SH-SY5Y (cell line): Measurements from ENCODE around the gene IL34.

Source experiments
- GATA2 ChIP-seq: IDR thresholded peaks from 2 replicates; pipeline ENCODE4 v1.6.1; 2011; ENCODE audit warnings: mild to moderate bottlenecking, low read depth, low read length
- GATA3 ChIP-seq: IDR thresholded peaks from 2 replicates; pipeline ENCODE4 v1.6.1; 2011; ENCODE audit warnings: low read depth, mild to moderate bottlenecking, low read length, moderate library complexity

Gene IL34

DNA sequence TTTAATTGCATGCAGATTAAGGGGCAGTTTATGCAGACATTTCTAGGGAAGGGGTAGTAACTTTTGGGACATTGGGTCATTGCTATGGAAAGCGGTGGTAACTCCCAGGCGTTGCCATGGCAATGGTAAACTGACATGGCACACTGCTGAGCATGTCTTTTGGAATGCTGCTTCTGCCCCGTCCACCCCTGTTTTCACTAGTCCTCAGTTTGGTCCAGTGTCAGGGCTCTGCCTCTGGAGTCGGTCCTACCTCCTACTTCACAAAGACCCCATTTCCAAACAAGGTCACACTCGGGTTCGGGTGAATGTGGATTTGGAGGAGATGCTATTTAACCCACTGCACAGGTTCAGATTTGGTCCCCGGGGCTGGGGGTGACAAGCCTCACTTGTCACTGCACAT is 2.9 kb downstream of the IL34 start:
- no peak for TF ChIP-seq GATA2
- no peak for TF ChIP-seq GATA3

DNA sequence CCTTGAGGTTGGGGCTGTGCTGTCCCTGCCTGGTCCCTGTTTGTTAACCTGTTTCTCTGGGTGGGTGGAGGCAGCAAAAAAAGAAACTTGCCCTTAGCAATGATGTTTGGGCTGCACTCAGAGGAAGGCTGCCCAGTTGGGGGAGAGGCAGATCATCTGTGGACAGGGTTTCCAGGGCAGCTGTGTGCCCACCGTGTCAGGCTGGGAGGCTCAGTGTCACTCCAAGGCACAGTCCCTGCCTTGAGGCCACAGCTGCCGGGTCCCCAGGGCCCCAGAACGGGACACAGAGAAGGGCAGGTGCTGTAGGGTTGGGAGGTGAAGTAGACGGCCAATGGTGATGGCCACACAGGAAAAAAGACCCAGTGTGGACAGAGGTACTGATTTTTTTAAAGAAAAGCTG is 3.9 kb downstream of the IL34 start:
- TF ChIP-seq GATA3 (no peak), GATA2 (no peak)

DNA sequence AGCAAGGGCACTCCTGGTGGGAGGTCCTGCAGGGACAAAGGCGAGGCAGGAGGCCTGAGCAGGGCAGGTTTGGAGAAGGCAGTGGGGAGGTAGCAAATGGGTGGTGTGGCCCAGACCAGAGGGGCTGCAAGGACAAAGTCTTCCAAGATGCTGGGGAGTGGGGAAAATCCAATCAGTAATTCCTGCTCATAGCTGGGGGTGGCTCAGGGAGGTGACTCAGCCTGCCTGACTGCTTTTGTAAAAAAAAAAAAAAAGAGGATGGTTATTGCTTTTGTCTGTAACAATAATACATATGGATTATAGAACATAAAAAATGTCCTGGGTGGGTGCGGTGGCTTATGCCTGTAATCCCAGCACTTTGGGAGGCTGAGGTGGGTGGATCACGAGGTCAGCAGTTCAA is 5.2 kb downstream of the IL34 start:
- no peak for TF ChIP-seq GATA2
- TF ChIP-seq GATA3 = no peak

DNA sequence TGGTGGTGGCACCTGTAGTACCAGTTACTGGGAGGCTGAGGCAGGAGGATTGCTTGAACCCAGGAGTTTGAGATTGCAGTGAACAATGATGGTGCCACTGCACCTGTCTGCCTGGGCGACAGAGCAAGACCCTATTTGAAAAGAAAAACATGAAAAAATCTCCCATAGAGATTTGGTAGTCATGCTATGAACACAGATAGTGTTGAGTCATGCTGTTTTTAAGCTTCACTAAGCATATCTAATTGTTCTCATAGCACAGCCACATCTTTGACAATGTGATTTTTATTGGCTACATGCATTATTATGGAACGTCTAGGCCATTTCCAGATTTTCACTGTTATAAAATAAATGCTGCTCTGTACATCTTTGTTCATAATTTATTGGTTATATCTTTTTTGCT is 6.0 kb downstream of the IL34 start:
- TF ChIP-seq GATA2 (no peak), GATA3 (no peak)

DNA sequence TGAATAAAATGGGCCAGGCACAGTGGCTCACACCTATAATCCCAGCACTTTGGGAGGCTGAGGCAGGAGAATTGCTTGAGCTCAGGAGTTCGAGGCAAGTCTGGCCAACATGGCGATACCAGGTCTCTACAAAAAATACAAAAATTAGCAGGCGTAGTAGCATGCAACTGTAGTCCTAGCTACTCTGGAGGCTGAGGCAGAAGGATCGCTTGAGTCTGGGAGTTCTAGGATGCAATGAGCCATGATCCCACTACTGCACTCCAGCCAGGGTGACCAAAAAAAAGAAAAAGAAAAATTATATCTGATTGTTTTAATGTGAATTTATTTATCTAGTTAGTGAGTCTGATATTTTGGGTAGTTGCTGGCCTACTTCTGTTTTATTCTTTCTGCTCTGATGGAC is 7.0 kb downstream of the IL34 start:
- TF ChIP-seq GATA3 (no peak), GATA2 (no peak)

DNA sequence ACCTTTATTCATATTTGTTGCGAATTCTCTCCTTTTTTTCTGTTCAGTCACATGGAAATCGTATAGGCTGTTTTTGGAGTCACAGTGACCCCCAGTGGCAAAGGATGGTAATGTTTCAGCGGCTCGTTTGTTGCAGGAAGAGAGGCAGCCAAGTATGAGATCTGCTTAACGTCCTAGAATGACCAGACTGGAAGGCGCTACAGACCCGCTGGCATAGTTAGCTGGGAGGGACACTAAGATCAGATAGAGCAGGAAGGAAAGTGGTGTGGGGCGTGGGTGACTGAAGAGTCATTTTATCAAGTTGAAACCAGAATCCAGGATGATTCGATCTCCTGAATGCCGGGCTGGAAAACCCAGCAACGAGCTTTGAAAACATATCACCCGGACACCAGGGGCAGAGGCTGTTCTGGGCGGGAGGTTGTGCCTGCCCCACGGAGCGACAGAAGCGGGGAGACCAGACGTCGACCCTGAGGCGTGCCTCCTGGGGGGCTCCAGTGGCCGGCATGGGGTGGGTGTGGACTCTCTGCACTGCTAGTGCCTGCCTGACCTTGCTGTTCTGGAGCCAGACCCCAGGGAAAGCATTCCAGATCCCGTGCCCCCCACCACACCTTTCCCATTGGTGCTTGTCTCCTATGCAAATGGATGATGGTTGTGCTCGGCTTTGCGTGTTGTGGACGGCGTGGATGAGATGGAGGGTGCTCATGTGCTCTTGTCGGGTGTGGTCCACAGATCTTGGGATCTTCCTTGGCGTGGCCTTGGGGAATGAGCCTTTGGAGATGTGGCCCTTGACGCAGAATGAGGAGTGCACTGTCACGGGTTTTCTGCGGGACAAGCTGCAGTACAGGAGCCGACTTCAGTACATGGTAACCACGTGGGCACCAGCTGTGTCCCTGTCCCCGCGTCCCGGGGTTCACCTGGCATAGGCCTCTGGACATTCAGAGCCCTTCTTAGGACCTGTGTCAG is 7.7 kb downstream of the IL34 start:
- TF ChIP-seq GATA3 (no peak), GATA2 (peak; percentile 60; the same call in 1 of the 2 replicates)

DNA sequence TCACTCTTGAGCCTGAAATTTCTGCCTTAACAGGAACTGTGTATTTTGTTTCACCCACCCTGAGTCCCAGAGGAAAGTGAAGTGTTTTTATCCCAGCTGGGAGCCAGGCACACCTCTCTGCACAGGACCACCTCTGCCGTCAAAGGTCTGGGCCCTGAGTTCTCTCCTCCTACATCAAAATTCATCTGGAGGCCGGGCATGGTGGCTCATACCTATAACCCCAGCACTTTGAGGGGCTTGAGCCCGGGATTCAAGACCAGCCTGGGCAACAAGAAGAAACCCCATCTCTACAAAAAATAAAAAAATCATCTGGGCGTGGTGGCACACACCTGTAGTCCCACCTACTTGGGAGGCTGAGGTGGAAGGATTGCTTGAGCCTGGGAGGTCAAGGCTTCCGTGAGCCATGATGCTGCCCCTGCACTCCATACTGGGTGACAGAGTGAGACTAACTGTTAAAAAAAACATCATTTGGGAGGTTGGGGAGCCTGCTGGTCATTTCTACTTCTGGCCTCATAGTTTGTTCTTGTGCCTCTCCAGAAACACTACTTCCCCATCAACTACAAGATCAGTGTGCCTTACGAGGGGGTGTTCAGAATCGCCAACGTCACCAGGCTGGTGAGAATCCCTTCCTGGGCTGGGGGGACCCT is 9.8 kb downstream of the IL34 start:
- TF ChIP-seq GATA2 (no peak), GATA3 (no peak)

DNA sequence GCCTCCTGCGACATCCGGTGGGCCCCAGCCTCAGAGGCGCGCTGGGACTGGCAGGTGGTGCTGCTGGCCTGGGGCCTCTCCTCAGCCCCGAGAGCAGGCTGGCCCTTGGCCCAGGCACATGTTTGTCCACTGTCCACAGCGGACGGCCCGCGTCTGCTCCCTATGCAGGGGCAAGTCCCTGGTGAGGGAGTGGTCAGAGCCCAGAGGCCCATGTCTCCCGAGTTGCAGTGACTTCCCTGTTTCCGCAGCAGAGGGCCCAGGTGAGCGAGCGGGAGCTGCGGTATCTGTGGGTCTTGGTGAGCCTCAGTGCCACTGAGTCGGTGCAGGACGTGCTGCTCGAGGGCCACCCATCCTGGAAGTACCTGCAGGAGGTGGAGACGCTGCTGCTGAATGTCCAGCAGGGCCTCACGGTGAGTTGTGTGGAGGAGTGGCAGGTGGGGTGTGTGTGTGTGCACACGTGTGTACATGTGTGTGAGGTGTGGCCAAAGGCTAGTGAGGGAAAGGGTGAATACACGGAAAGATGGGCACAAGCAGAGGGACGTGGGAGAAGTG is 10.4 kb downstream of the IL34 start:
- TF ChIP-seq GATA2 = no peak
- no peak for TF ChIP-seq GATA3

DNA sequence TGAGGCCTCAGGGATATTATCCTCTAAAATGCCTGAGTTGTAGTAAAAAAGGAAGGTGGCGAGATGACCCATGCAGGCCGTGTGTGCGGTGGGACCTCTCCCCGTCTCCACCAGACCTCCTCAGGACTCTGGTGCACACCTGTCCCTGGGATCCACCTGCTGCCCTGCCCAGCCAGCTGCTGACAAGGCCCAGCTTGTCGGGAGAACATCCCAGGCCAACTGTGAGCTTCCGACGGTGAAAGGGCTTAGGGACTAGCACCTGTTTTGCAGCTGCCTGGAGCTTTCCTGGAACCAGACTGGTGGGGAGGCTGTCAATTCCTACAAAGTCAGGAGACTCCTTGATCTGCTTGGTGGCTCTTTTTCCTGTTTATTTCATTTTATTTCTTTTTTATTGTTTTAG is 11.6 kb downstream of the IL34 start:
- TF ChIP-seq GATA3 (no peak), GATA2 (no peak)

DNA sequence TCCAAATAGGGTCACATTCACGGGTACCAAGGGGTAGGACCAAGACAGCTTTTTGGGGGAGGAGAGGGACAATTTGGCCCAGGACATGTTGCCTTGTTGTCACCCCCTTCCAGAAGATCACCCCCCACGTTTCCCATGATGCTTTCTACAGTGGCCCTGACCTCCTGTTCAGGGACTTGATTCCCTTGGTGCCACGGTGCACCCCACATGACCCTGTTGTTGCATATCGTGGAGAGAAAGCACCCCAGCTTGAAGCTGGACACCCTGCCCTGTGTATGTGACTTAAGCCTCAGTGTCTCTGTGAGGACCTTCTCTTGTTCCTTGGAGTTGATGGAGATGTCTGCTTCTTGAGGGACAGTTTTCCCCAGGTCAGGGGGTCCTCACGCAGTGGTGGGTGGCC is 12.6 kb downstream of the IL34 start:
- TF ChIP-seq GATA2 (no peak), GATA3 (no peak)

DNA sequence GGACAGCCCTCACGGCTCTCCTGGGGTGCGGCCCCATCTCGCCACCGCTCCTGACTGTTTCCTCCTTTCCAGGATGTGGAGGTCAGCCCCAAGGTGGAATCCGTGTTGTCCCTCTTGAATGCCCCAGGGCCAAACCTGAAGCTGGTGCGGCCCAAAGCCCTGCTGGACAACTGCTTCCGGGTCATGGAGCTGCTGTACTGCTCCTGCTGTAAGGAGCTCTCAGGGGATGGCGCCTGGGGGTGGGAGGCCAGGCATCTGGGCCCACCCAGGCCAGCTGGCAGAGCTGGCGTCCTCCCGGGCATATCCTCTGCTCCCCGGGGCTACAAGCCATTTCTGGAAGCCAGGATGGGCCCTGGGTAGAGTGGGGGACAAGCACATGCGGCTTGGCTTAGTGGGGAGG is 13.2 kb downstream of the IL34 start:
- TF ChIP-seq GATA2 (no peak), GATA3 (no peak)

DNA sequence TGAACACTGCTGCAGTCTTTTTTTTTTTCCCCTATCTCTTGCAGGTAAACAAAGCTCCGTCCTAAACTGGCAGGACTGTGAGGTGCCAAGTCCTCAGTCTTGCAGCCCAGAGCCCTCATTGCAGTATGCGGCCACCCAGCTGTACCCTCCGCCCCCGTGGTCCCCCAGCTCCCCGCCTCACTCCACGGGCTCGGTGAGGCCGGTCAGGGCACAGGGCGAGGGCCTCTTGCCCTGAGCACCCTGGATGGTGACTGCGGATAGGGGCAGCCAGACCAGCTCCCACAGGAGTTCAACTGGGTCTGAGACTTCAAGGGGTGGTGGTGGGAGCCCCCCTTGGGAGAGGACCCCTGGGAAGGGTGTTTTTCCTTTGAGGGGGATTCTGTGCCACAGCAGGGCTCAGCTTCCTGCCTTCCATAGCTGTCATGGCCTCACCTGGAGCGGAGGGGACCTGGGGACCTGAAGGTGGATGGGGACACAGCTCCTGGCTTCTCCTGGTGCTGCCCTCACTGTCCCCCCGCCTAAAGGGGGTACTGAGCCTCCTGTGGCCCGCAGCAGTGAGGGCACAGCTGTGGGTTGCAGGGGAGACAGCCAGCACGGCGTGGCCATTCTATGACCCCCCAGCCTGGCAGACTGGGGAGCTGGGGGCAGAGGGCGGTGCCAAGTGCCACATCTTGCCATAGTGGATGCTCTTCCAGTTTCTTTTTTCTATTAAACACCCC is 13.8 kb downstream of the IL34 start:
- TF ChIP-seq GATA3 (no peak), GATA2 (no peak)

DNA sequence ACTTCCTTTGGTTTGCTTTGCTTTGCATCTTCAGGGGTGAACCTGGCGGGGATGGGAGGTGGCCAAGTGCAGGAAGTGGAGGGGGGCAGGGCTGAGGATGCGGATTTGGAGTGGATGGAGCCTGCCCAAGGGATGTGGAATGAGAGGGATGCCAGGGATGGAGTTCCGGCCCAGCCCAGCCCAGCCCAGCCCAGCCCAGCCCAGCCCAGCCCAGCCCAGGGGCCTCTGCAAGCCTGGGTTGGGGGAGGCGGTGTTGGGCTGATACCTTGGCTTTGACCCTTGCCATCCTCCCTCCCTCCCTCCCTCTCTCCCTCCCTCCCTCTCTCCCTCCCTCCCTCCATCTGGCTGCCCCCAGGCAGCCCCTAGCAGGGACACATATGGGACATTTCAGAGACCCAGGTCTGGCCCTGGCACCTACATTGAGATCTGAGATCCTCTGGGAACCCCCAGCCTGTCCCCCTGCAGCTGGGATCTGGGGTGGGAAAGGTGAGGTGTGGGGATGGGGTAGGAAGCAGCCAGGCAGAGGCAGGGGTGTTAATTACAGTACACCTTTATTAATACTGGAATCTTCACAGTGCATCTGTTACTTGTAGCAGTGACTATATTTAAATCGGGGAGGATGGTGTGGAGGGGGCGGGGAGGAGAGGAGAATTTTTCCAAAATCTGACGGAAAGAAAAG is 14.5 kb downstream of the IL34 start:
- TF ChIP-seq GATA2 = no peak
- no peak for TF ChIP-seq GATA3

DNA sequence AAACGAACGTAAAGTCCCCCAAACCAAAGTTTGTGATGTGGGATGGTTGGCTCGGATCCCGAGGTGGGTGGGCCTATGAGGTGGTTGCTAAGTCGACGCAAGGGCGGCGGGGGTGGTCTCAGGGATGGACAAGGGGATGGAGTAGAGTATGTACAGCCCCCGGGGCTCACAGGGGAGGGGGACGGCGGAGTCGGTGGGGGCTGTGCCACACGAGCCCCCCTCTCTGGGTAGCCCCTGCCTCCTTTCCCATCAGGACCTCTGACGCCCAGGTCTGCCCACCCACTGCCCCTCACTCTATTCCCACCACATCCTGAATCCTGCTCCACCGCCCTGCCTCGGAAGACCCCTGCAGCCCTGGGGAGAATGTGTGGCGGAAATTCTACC is 15.2 kb downstream of the IL34 start:
- no peak for TF ChIP-seq GATA2
- no peak for TF ChIP-seq GATA3
